Loucy (cell line): ENCODE results near the gene FAR2.

Source experiments
- H2AFZ ChIP-seq: fragments of 200-600 bp; sonication (generic); 2 replicates; pipeline ENCODE4 v1.6.0; 2016; ENCODE audit warnings: antibody characterized with exemption, mild to moderate bottlenecking, low read length, moderate library complexity
- H3F3A ChIP-seq: fragments of 200-600 bp; 2 replicates; pipeline ENCODE4 v1.6.0; 2016; ENCODE audit warnings: antibody characterized with exemption, low read depth, mild to moderate bottlenecking
- H3K27me3 ChIP-seq: fragments of 200-600 bp; sonication (generic); 2 replicates; pipeline ENCODE4 v1.6.1; 2014; ENCODE audit warnings: low read length, mild to moderate bottlenecking; ENCODE audit not compliant: insufficient read depth, poor library complexity, severe bottlenecking
- H3K36me3 ChIP-seq: fragments of 200-600 bp; sonication (generic); 2 replicates; pipeline ENCODE4 v1.6.1; 2016; ENCODE audit warnings: low read length; ENCODE audit not compliant: insufficient read depth
- H3K4me1 ChIP-seq: fragments of 200-600 bp; sonication (generic); 2 replicates; pipeline ENCODE4 v1.5.1; 2014; ENCODE audit warnings: low read length, mild to moderate bottlenecking; ENCODE audit not compliant: insufficient read depth, poor library complexity, severe bottlenecking
- H3K4me2 ChIP-seq: fragments of 200-600 bp; sonication (generic); 2 replicates; pipeline ENCODE4 v1.6.0; 2014; ENCODE audit warnings: antibody characterized with exemption, low read length, low read depth, mild to moderate bottlenecking; ENCODE audit not compliant: poor library complexity, severe bottlenecking
- H3K4me3 ChIP-seq: fragments of 200-600 bp; sonication (generic); 2 replicates; pipeline ENCODE4 v1.5.1; 2014; ENCODE audit warnings: low read length, mild to moderate bottlenecking, mixed read lengths; ENCODE audit not compliant: poor library complexity, severe bottlenecking
- H3K79me2 ChIP-seq: fragments of 200-600 bp; sonication (generic); 2 replicates; pipeline ENCODE4 v1.6.1; 2014; ENCODE audit warnings: low read length; ENCODE audit not compliant: insufficient read depth
- H3K9ac ChIP-seq: fragments of 200-600 bp; sonication (generic); 2 replicates; pipeline ENCODE4 v1.6.0; 2014; ENCODE audit warnings: mild to moderate bottlenecking, low read depth, low read length, moderate library complexity; ENCODE audit not compliant: poor library complexity, severe bottlenecking
- H3K9me2 ChIP-seq: fragments of 200-600 bp; sonication (generic); replicated peaks from 2 replicates; pipeline ENCODE4 v1.6.1; 2016; ENCODE audit warnings: low read depth, low read length, mixed read lengths
- H3K9me3 ChIP-seq: fragments of 200-600 bp; sonication (generic); 2 replicates; pipeline ENCODE4 v1.6.1; 2014; ENCODE audit warnings: mild to moderate bottlenecking, antibody characterized with exemption, low read length, low read depth; ENCODE audit not compliant: insufficient read depth
- H4K20me1 ChIP-seq: fragments of 200-600 bp; sonication (generic); 2 replicates; pipeline ENCODE4 v1.6.0; 2014; ENCODE audit warnings: antibody characterized with exemption, low read length, mild to moderate bottlenecking; ENCODE audit not compliant: insufficient read depth, poor library complexity, severe bottlenecking
- EZH2phosphoT487 ChIP-seq: fragments of 200-600 bp; IDR thresholded peaks from 2 replicates; pipeline ENCODE4 v1.6.1; 2018; ENCODE audit warnings: antibody characterized with exemption, mild to moderate bottlenecking, moderate library complexity, borderline replicate concordance
- TF ChIP-seq, protein P1 (sequence below): fragments of 200-600 bp; sonication (generic); conservative IDR thresholded peaks from 2 replicates; pipeline ENCODE4 v1.5.1; 2014; ENCODE audit warnings: mild to moderate bottlenecking, antibody characterized with exemption, low read length

Gene FAR2

DNA sequence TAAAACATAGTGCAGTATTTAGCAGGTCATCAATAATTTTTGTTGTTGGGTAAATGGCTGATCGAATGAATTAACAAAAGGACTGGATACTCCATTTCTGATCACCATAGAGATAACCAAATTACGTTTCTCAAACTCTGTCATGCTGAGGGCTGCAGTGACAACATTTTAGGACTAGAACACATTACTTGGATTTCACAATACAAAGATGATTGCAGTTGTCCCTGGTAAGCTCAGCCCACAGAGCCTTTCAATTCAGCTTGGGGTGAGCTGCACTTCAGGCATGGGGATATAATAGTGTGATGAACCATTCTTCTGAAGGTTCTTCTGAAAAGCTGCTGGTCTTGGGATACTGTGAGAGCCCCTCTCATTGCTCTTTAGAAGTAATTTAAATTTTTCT, 74.3 kb downstream of the FAR2 start:
- no peak overlapping the region for H3K4me3 ChIP-seq
- no peak overlapping the region for H2AFZ ChIP-seq

DNA sequence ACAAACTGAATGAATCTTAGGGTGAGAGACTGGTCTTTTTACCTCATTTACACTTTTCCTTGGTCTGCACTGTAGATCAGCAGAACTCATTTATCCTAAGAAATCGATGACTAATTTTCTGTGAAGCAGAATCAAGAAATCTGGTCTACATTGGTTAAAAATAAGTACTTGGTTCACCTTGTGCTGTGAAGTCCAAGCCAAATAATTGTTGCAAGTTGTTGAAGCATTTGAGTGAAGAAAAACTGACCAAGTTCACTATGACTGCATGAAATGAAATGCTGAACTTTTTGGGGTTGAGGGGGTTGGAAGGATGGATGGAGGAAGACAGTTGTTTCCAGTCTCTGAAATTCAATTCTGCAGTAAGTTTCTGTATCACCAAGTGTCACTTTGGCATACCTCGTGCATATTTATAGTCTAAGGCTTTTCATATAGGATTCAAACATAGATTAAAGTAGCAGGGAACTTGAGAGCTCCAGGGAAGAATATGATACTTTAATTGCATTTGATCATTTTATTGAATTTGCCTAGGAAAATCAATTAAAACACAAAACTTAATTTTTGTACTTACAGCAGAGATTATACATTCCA, 75.0 kb downstream of the FAR2 start:
- H3K9me3 ChIP-seq, result no peaks in the 10 kb centered on the region

More for the DNA sequence above, 74.3 kb downstream of the FAR2 start:
- H3K4me1 ChIP-seq, result peaks cover 9% of the 10 kb centered on the region
- H3K9me2 ChIP-seq, result no peaks in the 10 kb centered on the region
- H3K4me2 ChIP-seq, result no peak overlapping the region
- no peaks in the 10 kb centered on the region for H3K9me3 ChIP-seq
- H3K9ac ChIP-seq, result no peak overlapping the region
- no peaks in the 10 kb centered on the region for H3K79me2 ChIP-seq
- H4K20me1 ChIP-seq, result no peaks in the 10 kb centered on the region
- H3K36me3 ChIP-seq, result no peaks in the 10 kb centered on the region
- no peaks in the 10 kb centered on the region for H3F3A ChIP-seq
- H3K27me3 ChIP-seq, result no peaks in the 10 kb centered on the region
- TF ChIP-seq EZH2phosphoT487, result no peak

DNA sequence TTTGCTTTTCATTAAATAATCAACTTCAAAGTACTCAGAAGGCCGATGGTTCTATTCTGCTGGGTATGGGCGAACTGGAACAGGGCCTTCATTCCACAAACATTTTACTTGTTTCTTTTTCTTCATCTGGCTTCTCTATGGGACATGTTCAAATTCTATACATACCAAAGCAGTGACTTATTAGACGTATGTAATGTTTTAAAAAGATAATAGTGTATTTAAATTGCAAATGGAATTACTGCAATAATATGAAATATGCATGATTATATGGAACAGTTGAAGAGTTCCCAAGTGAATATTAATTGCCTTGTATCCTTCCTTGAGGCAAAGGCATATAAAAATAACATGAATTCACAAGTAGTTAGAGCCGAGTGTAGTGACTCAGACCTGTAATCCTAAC, 75.5 kb downstream of the FAR2 start:
- Histone ChIP-seq H3K27me3 (no peaks in the 10 kb centered on the region), H3K4me2 (no peak overlapping the region), H3K79me2 (no peaks in the 10 kb centered on the region), H3K9me3 (no peaks in the 10 kb centered on the region), H4K20me1 (no peaks in the 10 kb centered on the region), H3K9ac (no peak overlapping the region), H3K36me3 (no peaks in the 10 kb centered on the region; the same call in 1 of the 2 replicates), H3K4me3 (no peak overlapping the region), H3K4me1 (peaks cover 9% of the 10 kb centered on the region), H3K9me2 (no peaks in the 10 kb centered on the region), H3F3A (no peaks in the 10 kb centered on the region), H2AFZ (no peak overlapping the region)
- TF ChIP-seq, protein P1, sequence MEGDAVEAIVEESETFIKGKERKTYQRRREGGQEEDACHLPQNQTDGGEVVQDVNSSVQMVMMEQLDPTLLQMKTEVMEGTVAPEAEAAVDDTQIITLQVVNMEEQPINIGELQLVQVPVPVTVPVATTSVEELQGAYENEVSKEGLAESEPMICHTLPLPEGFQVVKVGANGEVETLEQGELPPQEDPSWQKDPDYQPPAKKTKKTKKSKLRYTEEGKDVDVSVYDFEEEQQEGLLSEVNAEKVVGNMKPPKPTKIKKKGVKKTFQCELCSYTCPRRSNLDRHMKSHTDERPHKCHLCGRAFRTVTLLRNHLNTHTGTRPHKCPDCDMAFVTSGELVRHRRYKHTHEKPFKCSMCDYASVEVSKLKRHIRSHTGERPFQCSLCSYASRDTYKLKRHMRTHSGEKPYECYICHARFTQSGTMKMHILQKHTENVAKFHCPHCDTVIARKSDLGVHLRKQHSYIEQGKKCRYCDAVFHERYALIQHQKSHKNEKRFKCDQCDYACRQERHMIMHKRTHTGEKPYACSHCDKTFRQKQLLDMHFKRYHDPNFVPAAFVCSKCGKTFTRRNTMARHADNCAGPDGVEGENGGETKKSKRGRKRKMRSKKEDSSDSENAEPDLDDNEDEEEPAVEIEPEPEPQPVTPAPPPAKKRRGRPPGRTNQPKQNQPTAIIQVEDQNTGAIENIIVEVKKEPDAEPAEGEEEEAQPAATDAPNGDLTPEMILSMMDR, result no peak
- TF ChIP-seq EZH2phosphoT487, result no peak

More for the DNA sequence above, 75.0 kb downstream of the FAR2 start:
- no peaks in the 10 kb centered on the region for H4K20me1 ChIP-seq
- no peak overlapping the region for H3K4me2 ChIP-seq
- no peak overlapping the region for H3K4me3 ChIP-seq
- H3K9ac ChIP-seq, result no peak overlapping the region
- no peak overlapping the region for H2AFZ ChIP-seq
- H3K79me2 ChIP-seq, result no peaks in the 10 kb centered on the region
- H3K4me1 ChIP-seq, result peaks cover 9% of the 10 kb centered on the region
- H3K9me2 ChIP-seq, result no peaks in the 10 kb centered on the region
- no peak for TF ChIP-seq EZH2phosphoT487
- TF ChIP-seq, protein P1, result no peak
- no peaks in the 10 kb centered on the region for H3K27me3 ChIP-seq
- no peaks in the 10 kb centered on the region for H3F3A ChIP-seq
- no peaks in the 10 kb centered on the region for H3K36me3 ChIP-seq

DNA sequence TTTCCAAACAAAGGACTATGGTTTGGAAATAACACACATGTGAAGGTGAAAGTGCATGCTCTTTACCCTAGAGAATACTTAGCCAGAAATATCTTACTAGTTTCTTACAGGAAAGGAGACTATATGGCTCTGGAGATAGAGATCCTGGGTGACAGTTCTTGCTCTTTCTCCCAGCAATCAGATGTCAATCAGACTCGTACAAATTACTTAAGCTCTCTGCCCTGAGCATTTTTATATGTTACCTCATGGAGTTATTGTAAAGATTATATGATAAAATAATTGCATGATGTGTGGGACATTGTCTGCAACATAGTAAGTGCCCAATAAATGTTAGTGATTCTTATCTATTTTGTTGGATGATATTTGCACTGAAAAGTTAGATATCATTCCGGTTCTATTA, 76.8 kb downstream of the FAR2 start:
- Histone ChIP-seq H3K79me2 (no peaks in the 10 kb centered on the region), H3K4me3 (no peak overlapping the region), H3K27me3 (no peaks in the 10 kb centered on the region), H3K36me3 (peaks cover 4% of the 10 kb centered on the region; the same call in 1 of the 2 replicates), H3K4me2 (no peak overlapping the region), H3F3A (no peaks in the 10 kb centered on the region), H2AFZ (no peak overlapping the region), H3K4me1 (peaks cover 9% of the 10 kb centered on the region), H3K9me2 (no peaks in the 10 kb centered on the region), H3K9ac (no peak overlapping the region), H3K9me3 (no peaks in the 10 kb centered on the region), H4K20me1 (no peaks in the 10 kb centered on the region)
- no peak for TF ChIP-seq EZH2phosphoT487
- TF ChIP-seq, protein P1, result no peak
